Activated CD8-positive, alpha-beta memory T cell treated with anti-CD3 and anti-CD28 coated beads, Interleukin-2, amount 50 U/mL, for 48 hours (primary cell): ENCODE data around the gene TRIM38.
"Not testable (repeated sequence)": the region's sequence is repeated elsewhere in the genome, so short reads cannot be mapped to it uniquely, and the experiment has no call there.

Source experiments
- DNase-seq: peaks from one replicate; pipeline ENCODE4 v3.0.0-alpha.2; 2020

Gene TRIM38

GRCh38 chr6:25972902-25973301 lies 10.3 kb downstream of the TRIM38 start:
- no peak for DNase-seq

GRCh38 chr6:25973923-25974555 lies 11.4 kb downstream of the TRIM38 start:
- DNase-seq: no peak

- no peak for DNase-seq
Observed at GRCh38 chr6:25975923-25976560, 13.4 kb downstream of the TRIM38 start.

GRCh38 chr6:25980935-25981334 lies 18.3 kb downstream of the TRIM38 start:
- no peak for DNase-seq

GRCh38 chr6:25981568-25982263 lies 19.1 kb downstream of the TRIM38 start:
- no peak for DNase-seq

GRCh38 chr6:25984265-25984664 lies 21.7 kb downstream of the TRIM38 start:
- DNase-seq: no peak

- no peak for DNase-seq
Observed at GRCh38 chr6:25987845-25988244, 25.2 kb downstream of the TRIM38 start.

- no peak for DNase-seq
Observed at GRCh38 chr6:25990172-25990873, 27.7 kb downstream of the TRIM38 start.

- peak; percentile 76 for DNase-seq
Observed at GRCh38 chr6:25991785-25992412, 29.3 kb downstream of the TRIM38 start.

- peak; percentile 98 for DNase-seq
Observed at GRCh38 chr6:25992413-25993340, 30.1 kb downstream of the TRIM38 start.

- not testable (repeated sequence) for DNase-seq
Observed at GRCh38 chr6:25993341-25993684, 30.7 kb downstream of the TRIM38 start.

- DNase-seq: no peak
Observed at GRCh38 chr6:25995507-25995906, 32.9 kb downstream of the TRIM38 start.

- no peak for DNase-seq
Observed at GRCh38 chr6:25997921-25998320, 35.3 kb downstream of the TRIM38 start.

GRCh38 chr6:25998379-25998778 lies 35.8 kb downstream of the TRIM38 start:
- DNase-seq: no peak

- DNase-seq: not testable (repeated sequence)
Observed at GRCh38 chr6:25999225-25999624, 36.6 kb downstream of the TRIM38 start.

- no peak for DNase-seq
Observed at GRCh38 chr6:26000366-26001144, 38.0 kb downstream of the TRIM38 start.

- DNase-seq: peak; percentile 63
Observed at GRCh38 chr6:26003102-26003694, 40.6 kb downstream of the TRIM38 start.

GRCh38 chr6:26006086-26006939 lies 43.7 kb downstream of the TRIM38 start:
- DNase-seq: no peak

GRCh38 chr6:26006940-26007305 lies 44.3 kb downstream of the TRIM38 start:
- DNase-seq: not testable (repeated sequence)

GRCh38 chr6:26008470-26008869 lies 45.9 kb downstream of the TRIM38 start:
- DNase-seq: no peak
